ENCODE measurements around the gene ZNF615. TPM values are rescaled to one million over a fixed set of nuclear protein-coding genes. Genes with fewer than 3 reads are reported as not detected.

The ZNF615 gene
- total and polyA plus RNA-seq, 2 experiments from 2014 or later: 4.5 to 11.4 TPM

DNA sequence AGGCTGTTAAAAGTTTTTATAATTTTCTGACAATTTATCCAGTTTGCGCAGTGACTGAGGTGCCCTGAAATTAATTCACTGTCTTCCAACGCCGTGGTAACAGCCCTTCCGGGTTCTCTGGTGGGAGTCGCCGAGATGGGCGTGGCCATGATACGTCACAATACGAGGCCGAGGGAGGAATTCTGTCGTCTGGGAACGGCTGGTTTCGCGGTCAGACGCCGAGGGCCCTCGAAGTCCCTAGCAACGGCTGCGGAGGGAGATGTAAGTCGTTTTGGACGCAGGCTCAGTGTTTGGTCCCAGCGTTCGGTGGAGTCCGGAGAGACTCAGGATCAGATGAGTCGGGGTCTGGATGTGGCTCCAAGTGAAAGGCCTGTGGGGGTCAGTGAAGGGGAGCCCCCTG lies 59.0 kb downstream of the ZNF615 start (continued):
- TF ChIP-seq, protein P1, sequence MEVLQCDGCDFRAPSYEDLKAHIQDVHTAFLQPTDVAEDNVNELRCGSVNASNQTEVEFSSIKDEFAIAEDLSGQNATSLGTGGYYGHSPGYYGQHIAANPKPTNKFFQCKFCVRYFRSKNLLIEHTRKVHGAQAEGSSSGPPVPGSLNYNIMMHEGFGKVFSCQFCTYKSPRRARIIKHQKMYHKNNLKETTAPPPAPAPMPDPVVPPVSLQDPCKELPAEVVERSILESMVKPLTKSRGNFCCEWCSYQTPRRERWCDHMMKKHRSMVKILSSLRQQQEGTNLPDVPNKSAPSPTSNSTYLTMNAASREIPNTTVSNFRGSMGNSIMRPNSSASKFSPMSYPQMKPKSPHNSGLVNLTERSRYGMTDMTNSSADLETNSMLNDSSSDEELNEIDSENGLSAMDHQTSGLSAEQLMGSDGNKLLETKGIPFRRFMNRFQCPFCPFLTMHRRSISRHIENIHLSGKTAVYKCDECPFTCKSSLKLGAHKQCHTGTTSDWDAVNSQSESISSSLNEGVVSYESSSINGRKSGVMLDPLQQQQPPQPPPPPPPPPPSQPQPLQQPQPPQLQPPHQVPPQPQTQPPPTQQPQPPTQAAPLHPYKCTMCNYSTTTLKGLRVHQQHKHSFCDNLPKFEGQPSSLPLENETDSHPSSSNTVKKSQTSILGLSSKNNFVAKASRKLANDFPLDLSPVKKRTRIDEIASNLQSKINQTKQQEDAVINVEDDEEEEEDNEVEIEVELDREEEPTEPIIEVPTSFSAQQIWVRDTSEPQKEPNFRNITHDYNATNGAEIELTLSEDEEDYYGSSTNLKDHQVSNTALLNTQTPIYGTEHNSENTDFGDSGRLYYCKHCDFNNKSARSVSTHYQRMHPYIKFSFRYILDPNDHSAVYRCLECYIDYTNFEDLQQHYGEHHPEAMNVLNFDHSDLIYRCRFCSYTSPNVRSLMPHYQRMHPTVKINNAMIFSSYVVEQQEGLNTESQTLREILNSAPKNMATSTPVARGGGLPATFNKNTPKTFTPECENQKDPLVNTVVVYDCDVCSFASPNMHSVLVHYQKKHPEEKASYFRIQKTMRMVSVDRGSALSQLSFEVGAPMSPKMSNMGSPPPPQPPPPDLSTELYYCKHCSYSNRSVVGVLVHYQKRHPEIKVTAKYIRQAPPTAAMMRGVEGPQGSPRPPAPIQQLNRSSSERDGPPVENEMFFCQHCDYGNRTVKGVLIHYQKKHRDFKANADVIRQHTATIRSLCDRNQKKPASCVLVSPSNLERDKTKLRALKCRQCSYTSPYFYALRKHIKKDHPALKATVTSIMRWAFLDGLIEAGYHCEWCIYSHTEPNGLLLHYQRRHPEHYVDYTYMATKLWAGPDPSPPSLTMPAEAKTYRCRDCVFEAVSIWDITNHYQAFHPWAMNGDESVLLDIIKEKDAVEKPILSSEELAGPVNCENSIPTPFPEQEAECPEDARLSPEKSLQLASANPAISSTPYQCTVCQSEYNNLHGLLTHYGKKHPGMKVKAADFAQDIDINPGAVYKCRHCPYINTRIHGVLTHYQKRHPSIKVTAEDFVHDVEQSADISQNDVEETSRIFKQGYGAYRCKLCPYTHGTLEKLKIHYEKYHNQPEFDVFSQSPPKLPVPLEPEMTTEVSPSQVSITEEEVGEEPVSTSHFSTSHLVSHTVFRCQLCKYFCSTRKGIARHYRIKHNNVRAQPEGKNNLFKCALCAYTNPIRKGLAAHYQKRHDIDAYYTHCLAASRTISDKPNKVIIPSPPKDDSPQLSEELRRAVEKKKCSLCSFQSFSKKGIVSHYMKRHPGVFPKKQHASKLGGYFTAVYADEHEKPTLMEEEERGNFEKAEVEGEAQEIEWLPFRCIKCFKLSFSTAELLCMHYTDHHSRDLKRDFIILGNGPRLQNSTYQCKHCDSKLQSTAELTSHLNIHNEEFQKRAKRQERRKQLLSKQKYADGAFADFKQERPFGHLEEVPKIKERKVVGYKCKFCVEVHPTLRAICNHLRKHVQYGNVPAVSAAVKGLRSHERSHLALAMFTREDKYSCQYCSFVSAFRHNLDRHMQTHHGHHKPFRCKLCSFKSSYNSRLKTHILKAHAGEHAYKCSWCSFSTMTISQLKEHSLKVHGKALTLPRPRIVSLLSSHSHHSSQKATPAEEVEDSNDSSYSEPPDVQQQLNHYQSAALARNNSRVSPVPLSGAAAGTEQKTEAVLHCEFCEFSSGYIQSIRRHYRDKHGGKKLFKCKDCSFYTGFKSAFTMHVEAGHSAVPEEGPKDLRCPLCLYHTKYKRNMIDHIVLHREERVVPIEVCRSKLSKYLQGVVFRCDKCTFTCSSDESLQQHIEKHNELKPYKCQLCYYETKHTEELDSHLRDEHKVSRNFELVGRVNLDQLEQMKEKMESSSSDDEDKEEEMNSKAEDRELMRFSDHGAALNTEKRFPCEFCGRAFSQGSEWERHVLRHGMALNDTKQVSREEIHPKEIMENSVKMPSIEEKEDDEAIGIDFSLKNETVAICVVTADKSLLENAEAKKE (CRISPR knock-in tag; IDR thresholded peaks at IDR 0.05): no peak

DNA sequence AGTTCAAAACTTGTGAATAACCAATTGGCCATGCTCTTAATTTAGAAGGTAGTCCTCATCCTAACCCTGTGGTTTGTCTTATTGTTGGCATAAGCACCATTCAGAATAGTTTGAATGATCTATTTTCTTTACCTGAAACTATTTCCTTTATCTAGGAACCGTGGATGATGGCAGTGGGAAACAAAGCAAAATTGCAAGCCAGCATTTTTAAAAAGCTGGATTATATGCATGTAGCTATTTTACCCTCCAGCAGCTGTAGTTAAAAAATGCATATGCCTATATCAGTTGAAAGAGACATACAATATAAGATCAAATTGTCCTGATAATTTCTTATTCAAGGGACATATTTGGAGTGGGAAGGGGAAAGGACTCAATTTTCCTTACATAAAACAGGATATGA lies 61.4 kb downstream of the ZNF615 start:
- H3K27me3 Mint-ChIP-seq (ENCODE audit: insufficient read depth, low read depth, poor library complexity): peaks cover 6% of the 10 kb centered on the region
- peaks cover 98% of the 10 kb centered on the region for H3K9me3 Mint-ChIP-seq

More for the DNA sequence above, 61.4 kb downstream of the ZNF615 start:
- Mint-ChIP-seq H3K4me1 (no peaks in the 10 kb centered on the region), H3K27ac (no peak overlapping the region), H3K4me3 (no peak overlapping the region), H3K36me3 (ENCODE audit: low read depth) (peaks cover 97% of the 10 kb centered on the region)
- Histone ChIP-seq H2AFZ (no peak overlapping the region), H3K4me1 (ENCODE audit: insufficient read depth) (no peaks in the 10 kb centered on the region), H3K79me2 (replicated peaks; ENCODE audit: insufficient read depth) (no peaks in the 10 kb centered on the region; the same call in 1 of the 2 replicates), H4K20me1 (replicated peaks; ENCODE audit: insufficient read depth) (no peaks in the 10 kb centered on the region), H3K4me3 (no peak overlapping the region), H3K36me3 (ENCODE audit: insufficient read depth) (peaks cover 60% of the 10 kb centered on the region), H3K27me3 (ENCODE audit: insufficient read depth) (0 out of 2 replicates have a peak, but pooled peaks cover 4% of the 10 kb centered on the region), H3K9me2 (ENCODE audit: insufficient read depth) (0 out of 2 replicates have a peak, but pooled peaks cover 4% of the 10 kb centered on the region), H3F3A (replicated peaks; ENCODE audit: low read depth) (0 out of 2 replicates have a peak, but pooled peaks cover 3% of the 10 kb centered on the region), H3K4me2 (no peak overlapping the region), H3K27ac (ENCODE audit: low read depth) (no peak overlapping the region)
- TF ChIP-seq, protein P2, sequence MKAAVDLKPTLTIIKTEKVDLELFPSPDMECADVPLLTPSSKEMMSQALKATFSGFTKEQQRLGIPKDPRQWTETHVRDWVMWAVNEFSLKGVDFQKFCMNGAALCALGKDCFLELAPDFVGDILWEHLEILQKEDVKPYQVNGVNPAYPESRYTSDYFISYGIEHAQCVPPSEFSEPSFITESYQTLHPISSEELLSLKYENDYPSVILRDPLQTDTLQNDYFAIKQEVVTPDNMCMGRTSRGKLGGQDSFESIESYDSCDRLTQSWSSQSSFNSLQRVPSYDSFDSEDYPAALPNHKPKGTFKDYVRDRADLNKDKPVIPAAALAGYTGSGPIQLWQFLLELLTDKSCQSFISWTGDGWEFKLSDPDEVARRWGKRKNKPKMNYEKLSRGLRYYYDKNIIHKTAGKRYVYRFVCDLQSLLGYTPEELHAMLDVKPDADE (IDR thresholded peaks at IDR 0.05): no peak
- no peak for TF ChIP-seq EZH2 (IDR thresholded peaks at IDR 0.05; ENCODE audit: low read depth, unreplicated experiment)
- TF ChIP-seq, protein P3, sequence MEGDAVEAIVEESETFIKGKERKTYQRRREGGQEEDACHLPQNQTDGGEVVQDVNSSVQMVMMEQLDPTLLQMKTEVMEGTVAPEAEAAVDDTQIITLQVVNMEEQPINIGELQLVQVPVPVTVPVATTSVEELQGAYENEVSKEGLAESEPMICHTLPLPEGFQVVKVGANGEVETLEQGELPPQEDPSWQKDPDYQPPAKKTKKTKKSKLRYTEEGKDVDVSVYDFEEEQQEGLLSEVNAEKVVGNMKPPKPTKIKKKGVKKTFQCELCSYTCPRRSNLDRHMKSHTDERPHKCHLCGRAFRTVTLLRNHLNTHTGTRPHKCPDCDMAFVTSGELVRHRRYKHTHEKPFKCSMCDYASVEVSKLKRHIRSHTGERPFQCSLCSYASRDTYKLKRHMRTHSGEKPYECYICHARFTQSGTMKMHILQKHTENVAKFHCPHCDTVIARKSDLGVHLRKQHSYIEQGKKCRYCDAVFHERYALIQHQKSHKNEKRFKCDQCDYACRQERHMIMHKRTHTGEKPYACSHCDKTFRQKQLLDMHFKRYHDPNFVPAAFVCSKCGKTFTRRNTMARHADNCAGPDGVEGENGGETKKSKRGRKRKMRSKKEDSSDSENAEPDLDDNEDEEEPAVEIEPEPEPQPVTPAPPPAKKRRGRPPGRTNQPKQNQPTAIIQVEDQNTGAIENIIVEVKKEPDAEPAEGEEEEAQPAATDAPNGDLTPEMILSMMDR (conservative IDR thresholded peaks at IDR 0.05; ENCODE audit: low read depth in 2 of 2): no peak
- TF ChIP-seq JUNB (IDR thresholded peaks at IDR 0.05; ENCODE audit: unreplicated experiment): no peak
- TF ChIP-seq NANOG (IDR thresholded peaks at IDR 0.05; ENCODE audit: borderline replicate concordance): no peak
- DNase-seq (ENCODE audit: low spot score) (no peak), ATAC-seq (no peak)

Data from GM23338 (cell line).